Measurements from ENCODE around the gene YBX3.
A peak's percentile ranks its signal among the peaks of the same experiment; 100 is the strongest.
"Not testable (repeated sequence)": the region's sequence is repeated elsewhere in the genome, so short reads cannot be mapped to it uniquely, and the experiment has no call there.

The YBX3 gene

DNA sequence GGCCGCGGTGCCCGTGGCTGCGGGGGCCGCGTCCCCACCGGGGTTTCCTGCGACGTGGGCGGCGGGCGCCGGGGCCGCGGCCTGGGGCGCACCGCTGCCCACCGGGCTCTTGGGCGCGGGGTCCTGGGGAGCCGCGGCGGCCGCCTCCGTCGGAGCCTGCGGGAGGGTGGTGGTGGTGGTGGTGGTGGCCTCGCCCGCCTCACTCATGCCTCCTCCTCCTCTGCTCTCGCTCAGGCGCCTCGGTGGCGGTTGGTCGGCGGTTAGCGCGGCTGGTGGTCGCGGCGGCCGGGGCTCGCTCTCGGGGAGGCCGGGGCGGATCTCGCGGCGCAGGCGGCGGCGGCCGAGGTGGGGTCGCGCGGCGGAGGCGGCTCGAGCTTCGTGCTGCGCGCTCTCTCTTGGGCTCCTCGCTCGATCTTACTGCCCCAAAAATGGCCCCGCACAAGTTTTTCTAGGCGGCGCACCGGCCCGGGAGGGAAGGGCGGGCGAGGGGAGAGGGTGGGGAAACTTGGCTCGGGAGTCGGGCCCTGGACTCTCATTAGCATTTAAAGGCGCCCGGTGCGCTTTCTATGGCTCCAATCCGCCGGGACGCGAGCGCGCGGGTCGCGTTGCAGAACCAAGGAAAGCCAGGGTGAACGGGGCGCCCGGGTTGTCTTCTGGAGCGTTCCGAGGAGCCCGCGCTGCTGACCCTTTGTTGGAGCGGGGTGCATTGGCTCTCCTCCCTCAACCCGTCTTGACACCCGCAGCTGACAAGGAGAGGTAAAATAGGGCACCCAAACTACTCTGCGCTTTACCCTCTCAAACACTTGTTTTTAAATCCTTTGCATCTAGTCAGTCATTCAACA is at the start of gene YBX3:
TSS of gene YBX3 (minus strand) at position 419 of the 842 bp plus-strand sequence. CDS start at position 207, 212 bp downstream.
- DNase-seq (ENCODE audit: low read depth in 4 of 4, low spot score in 1 of 4), result peak in 3 of 4 experiments; percentile 14 to 48 (median 44)

DNA sequence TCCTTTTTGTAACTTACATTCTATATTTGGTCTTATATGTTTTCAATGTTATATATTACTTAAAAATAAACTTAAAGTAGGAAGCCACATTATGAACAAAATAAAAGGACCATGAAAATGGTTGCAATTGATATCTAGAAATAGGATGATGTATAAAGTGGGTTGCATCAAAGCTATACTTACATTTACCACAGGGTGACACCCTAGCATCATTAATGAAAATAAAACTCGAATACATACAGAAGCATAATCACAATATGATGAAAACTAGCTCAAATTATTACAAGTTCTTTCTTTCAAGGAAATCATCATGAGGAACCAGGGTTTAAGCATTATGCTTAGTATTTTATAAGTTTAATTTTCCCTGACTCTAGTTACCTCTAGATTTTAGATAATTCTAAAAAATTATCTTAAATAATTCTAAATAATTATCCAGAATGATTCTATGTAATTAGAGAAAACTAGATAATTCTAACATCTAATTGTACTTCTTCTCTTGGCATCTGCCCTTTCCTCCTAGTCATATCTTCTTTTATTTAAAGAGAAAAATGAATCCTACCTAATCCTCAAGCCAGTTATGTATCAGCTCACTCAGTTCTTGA is 48.1 kb upstream of the YBX3 start:
- DNase-seq (ENCODE audit: low read depth in 4 of 4, low spot score in 1 of 4), result no peak

GRCh38 chr12:10759657-10760056 is 36.5 kb upstream of the YBX3 start:
- no peak for DNase-seq (ENCODE audit: low read depth in 4 of 4, low spot score in 1 of 4)

GRCh38 chr12:10756194-10756593 is 33.1 kb upstream of the YBX3 start:
- no peak for DNase-seq (ENCODE audit: low read depth in 4 of 4, low spot score in 1 of 4)

- DNase-seq (ENCODE audit: low read depth in 4 of 4, low spot score in 1 of 4), result no peak
These were observed 29.9 kb upstream of the YBX3 start for GRCh38 chr12:10753059-10753458.

DNA sequence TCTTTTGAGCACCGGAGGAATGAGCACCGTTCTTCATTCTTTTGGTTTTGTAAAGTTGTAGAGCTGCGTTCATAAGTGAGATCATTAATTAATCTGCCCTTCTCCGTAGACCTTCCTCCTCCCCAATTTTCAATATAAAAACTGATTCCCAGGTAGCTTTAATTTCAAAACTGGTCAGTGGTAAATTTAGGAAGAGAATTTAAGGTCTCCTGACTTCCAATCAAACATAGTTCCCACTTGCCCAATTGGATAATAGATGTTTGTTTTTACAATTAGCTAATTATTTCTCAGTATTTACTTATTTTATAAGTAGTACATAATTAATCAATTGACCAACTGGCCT is 27.2 kb upstream of the YBX3 start:
- no peak for DNase-seq (ENCODE audit: low read depth in 4 of 4, low spot score in 1 of 4)

DNA sequence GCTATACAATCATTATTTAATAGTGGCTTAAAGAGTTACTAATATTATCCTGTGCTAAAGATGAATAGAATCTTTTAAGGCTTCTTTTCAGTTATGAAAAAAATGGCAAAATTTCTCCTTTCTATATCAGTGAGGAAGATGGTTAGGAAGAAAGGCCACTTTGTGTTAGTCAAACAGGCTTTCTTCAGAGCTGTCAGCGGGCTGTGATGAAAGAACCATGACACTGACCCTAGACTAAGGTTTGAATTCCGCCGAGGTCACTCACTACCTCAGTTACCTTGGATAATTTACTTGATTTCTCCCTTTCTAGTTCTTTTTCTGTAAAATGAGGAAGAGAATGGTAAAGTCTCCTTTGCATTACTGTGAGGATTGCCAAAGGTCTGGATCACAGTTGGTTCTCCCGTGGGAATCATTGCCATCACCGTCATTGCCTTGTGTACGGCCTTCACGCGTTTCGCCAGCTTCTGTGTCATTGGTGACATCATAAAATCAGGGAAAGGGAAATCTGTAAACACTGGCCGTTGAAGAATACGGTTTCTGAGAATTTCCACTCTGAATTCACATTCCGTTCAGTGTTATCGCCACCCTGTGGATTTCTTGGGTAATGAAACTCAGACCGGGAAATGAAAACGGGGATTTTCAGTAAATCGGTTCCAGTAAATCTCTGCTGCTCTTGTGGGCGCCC is 26.7 kb upstream of the YBX3 start:
- DNase-seq (ENCODE audit: low read depth in 4 of 4, low spot score in 1 of 4), result peak; percentile 19 to 52 (median 30)

DNA sequence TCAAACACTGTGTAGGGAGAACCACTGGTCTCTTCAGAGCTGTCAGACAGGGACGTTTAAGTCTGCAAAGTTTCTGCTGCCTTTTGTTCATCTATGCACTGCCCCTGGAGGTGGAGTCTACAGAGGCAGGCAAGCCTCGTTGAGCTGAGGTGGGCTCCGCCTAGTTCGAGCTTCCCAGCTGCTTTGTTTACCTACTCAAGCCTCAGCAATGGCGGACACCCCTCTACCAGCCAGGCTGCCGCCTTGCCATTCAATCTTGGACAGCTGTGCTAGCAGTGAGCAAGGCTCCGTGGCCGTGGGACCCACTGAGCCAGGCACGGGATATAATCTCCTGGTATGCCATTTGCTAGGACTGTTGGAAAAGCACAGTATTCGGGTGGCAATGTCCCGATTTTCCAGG is 24.6 kb upstream of the YBX3 start:
- DNase-seq (ENCODE audit: low read depth in 4 of 4, low spot score in 1 of 4), result no peak

- DNase-seq (ENCODE audit: low read depth in 4 of 4, low spot score in 1 of 4), result not testable (repeated sequence)
These were observed 20.3 kb upstream of the YBX3 start for GRCh38 chr12:10743420-10743819.

DNA sequence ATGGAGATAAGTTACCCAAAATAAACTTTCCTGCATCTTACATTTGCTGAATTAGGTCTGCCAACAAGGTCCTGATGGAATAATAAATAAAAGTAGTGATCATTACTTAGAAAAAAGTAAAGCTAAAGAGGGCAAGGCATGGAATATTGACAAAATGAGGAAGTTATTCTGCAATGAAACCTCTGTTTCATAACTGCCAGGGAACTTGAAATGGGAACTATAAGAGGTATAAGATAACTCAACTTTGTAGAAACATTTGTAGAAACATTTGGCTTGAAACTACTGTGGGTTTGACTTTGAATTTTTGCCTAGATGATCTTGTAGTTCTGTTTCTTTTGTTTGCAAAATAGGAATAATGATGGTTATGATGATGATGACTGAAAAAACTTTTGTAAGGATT is 18.7 kb upstream of the YBX3 start:
- DNase-seq (ENCODE audit: low read depth in 4 of 4, low spot score in 1 of 4), result no peak

GRCh38 chr12:10740182-10740581 is 17.1 kb upstream of the YBX3 start:
- no peak for DNase-seq (ENCODE audit: low read depth in 4 of 4, low spot score in 1 of 4)

DNA sequence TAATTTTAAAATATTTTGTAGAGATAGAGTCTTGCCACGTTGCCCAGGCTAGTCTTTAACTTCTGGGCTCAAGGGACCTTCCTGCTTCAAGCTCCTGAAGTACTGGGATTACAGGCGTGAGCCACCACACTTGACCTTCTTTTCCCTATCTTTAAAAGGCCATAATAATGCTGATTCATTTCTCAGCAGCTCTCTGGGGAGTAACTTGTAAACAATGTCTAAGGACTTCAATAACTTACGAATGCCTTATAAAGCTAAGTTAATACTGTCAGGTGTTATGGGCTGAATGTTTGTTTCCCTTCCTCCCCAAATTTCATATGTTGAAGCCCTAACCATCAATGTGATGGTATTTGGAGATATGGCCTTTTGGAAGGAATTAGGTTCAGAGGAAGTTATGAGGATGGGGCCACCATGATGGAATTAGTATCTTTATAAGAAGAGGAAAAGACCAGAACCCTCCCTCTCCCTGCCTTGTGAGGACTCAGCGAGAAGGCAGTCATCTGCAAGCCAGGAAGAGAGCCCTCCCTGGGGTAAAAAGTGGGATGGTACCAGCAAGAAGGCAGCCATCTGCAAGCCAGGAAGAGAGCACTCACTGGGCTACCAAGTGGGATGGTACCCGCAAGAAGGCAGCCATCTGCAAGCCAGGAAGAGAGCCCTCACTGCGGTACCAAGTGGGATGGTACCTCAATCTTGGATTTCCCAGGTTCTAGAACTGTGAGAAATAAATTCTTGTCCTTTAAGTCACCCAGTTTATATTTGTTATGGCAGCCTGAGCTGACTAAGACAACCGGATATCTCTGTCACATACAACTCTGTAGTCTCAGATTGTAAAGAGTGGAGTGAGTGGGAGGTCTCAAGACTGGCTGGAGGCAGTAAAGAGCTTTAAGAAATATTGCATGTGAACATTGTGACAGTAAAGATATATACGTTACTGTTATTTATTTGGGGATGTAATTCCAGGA is 16.3 kb upstream of the YBX3 start:
- no peak for DNase-seq (ENCODE audit: low read depth in 4 of 4, low spot score in 1 of 4)

DNA sequence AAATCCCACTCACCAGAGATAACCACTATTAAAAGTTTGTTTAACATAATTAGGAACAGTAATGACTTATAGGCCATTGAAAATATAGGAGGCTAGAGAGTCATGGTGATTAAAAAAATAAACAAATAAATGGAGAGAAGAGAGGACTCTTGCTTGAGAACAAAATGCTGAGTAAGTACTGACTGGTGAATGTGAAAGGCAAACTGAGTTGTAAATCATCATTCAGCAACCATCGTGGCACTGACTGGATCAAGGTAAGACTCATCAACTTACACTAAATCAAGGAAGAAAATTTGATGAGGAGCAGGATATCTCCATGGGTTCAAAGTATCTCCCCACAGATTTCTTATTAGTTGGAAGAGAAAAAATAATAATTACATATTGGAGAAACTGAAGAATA is 14.1 kb upstream of the YBX3 start:
- DNase-seq (ENCODE audit: low read depth in 4 of 4, low spot score in 1 of 4), result no peak

GRCh38 chr12:10736463-10736862 is 13.3 kb upstream of the YBX3 start:
- DNase-seq (ENCODE audit: low read depth in 4 of 4, low spot score in 1 of 4), result no peak

- no peak for DNase-seq (ENCODE audit: low read depth in 4 of 4, low spot score in 1 of 4)
These were observed 12.3 kb upstream of the YBX3 start for GRCh38 chr12:10735428-10735827.

- DNase-seq (ENCODE audit: low read depth in 4 of 4, low spot score in 1 of 4), result no peak
These were observed 9.4 kb upstream of the YBX3 start for GRCh38 chr12:10732549-10732948.

- DNase-seq (ENCODE audit: low read depth in 4 of 4, low spot score in 1 of 4), result no peak
These were observed 8.9 kb upstream of the YBX3 start for GRCh38 chr12:10732066-10732465.

GRCh38 chr12:10730559-10730958 is 7.4 kb upstream of the YBX3 start:
- DNase-seq (ENCODE audit: low read depth in 4 of 4, low spot score in 1 of 4), result no peak

DNA sequence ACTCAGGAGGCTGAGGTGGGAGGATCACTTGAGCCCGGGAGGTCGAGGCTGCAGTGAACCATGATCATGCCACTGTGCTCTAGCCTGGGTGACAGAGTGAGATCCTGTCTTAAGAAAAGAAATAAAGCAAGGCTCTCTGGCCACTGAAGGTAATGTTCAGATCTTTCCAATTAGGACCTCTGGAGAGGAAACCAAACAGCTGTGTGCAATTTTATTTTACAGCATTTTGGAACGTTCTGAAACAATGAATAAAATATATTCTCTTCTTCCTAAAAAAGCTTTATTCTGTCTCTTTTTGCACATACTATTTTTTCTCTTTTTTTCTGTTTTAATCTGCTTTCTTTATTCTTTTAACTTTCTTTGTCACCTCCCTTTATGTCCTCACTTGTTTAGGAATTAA is 5.0 kb upstream of the YBX3 start:
- DNase-seq (ENCODE audit: low read depth in 4 of 4, low spot score in 1 of 4), result no peak

DNA sequence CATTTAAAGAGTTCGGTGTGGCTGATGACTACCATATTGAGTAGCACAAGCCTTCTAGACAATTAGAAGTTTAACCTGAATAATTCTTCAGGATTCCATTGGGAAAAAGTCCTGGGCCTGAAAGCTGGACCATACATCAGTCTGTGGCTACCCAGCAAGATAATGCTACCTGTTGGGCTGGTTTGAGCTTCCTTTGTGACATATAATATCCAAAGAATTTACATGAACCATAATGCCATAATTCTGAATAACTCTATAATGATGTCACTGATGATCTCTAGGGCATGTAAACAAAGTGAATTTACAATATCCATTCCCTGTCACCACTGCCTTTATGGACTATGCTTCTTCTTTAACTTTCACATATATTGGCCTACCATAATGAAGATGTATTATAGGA is 3.8 kb upstream of the YBX3 start:
- no peak for DNase-seq (ENCODE audit: low read depth in 4 of 4, low spot score in 1 of 4)

GRCh38 chr12:10725003-10725402 is 1.9 kb upstream of the YBX3 start:
- DNase-seq (ENCODE audit: low read depth in 4 of 4, low spot score in 1 of 4), result no peak

Data from stimulated activated CD4-positive, alpha-beta T cell treated with anti-CD3 and anti-CD28 coated beads, Interleukin-1b, Interleukin-23, amount 100 ng/mL, for 24 hours (primary cell).